HepG2 (cell line): ENCODE results near the gene VASN. TPM values are rescaled to one million over a fixed set of nuclear protein-coding genes. Genes with fewer than 3 reads are reported as not detected.

ENCODE experiments used
- ASH2L ChIP-seq: fragments of 300-600, 200-600 bp; sonication (generic); IDR thresholded peaks from 2 replicates; pipeline ENCODE4 v1.7.0; 2017; ENCODE audit warnings: low read depth, mild to moderate bottlenecking, moderate library complexity, mixed read lengths, low read length; ENCODE audit not compliant: insufficient read length
- EP300 ChIP-seq, 3 experiments: sonication (generic) in 1 of 3; formaldehyde crosslinking in 1 of 3; IDR thresholded peaks; 2 replicates each; pipeline versions ENCODE4 v1.5.1 to v1.6.1; 2011 to 2020; ENCODE audit warnings: low read depth in 2 of 3, low read length in 2 of 3, borderline replicate concordance in 1 of 3, improper control_type of control experiment in 1 of 3, mild to moderate bottlenecking in 1 of 3, missing genetic modification reagents in 1 of 3, moderate library complexity in 1 of 3
- FOXM1 ChIP-seq: sonication (generic); formaldehyde crosslinking; IDR thresholded peaks from 2 replicates; pipeline ENCODE4 v1.5.0; 2020; ENCODE audit warnings: missing genetic modification reagents
- HDAC2 ChIP-seq: sonication (generic); formaldehyde crosslinking; IDR thresholded peaks from 2 replicates; pipeline ENCODE4 v1.4.0; 2020; ENCODE audit warnings: missing genetic modification reagents
- KDM2A ChIP-seq: sonication (generic); formaldehyde crosslinking; IDR thresholded peaks from 2 replicates; pipeline ENCODE4 v1.4.0; 2020; ENCODE audit warnings: low read depth, missing genetic modification reagents, borderline replicate concordance
- KLF11 ChIP-seq: IDR thresholded peaks from 2 replicates; pipeline ENCODE4 v1.6.1; 2016; ENCODE audit warnings: missing compliant biosample characterization
- TRIM22 ChIP-seq: fragments of 450-650 bp; IDR thresholded peaks from 2 replicates; pipeline ENCODE4 v1.6.1; 2017
- ZFP82 ChIP-seq: sonication (generic); formaldehyde crosslinking; IDR thresholded peaks from 2 replicates; pipeline ENCODE4 v1.5.1; 2020; ENCODE audit warnings: mild to moderate bottlenecking, missing genetic modification reagents, borderline replicate concordance
- ZNF281 ChIP-seq: sonication (generic); formaldehyde crosslinking; IDR thresholded peaks from 2 replicates; pipeline ENCODE4 v1.4.0; 2020; ENCODE audit warnings: missing genetic modification reagents, borderline replicate concordance
- ZNF3 ChIP-seq: IDR thresholded peaks from 2 replicates; pipeline ENCODE4 v1.7.0; 2017; ENCODE audit warnings: inconsistent platforms
- ZNF619 ChIP-seq: sonication (generic); formaldehyde crosslinking; IDR thresholded peaks from 2 replicates; pipeline ENCODE4 v1.4.0; 2020; ENCODE audit warnings: mild to moderate bottlenecking, missing genetic modification reagents
- ZNF703 ChIP-seq: sonication (generic); formaldehyde crosslinking; IDR thresholded peaks from 2 replicates; pipeline ENCODE4 v1.5.1; 2020; ENCODE audit warnings: missing genetic modification reagents, mild to moderate bottlenecking, moderate library complexity, borderline replicate concordance
- polyA plus RNA-seq, 8 experiments: library from polyadenylated mRNA; depleted of rRNA in 3 of 8; stranded (reverse) in 7 of 8; unstranded in 1 of 8; fragments of >200 nt; fragmentation: Illumina TruSeq in 4 of 8; extraction: Trizol in 4 of 8; gene quantifications; 2 replicates each; pipeline versions ENCODE4 v1.2.1 to v1.2.3, GENCODE V29; 2011 to 2016; ENCODE audit warnings: low read depth in 4 of 8, missing spikeins in 1 of 8, mixed read lengths in 1 of 8; ENCODE audit not compliant: insufficient read depth in 1 of 8
- total RNA-seq, 5 experiments: library from RNA; depleted of rRNA; stranded (reverse); fragments of >200 nt; fragmentation: Illumina TruSeq; extraction: Trizol; gene quantifications; 2 replicates each; pipeline ENCODE4 v1.2.3, GENCODE V29; 2016; ENCODE audit warnings: low read depth in 1 of 5
- TF ChIP-seq, protein P1 (sequence below): sonication (generic); formaldehyde crosslinking; IDR thresholded peaks from 2 replicates; pipeline ENCODE4 v1.4.0; 2020; ENCODE audit warnings: missing genetic modification reagents
- TF ChIP-seq, protein P2 (sequence below): sonication (generic); formaldehyde crosslinking; IDR thresholded peaks from 2 replicates; pipeline ENCODE4 v1.5.1; 2020; ENCODE audit warnings: mild to moderate bottlenecking, missing genetic modification reagents, borderline replicate concordance
- TF ChIP-seq, protein P3 (sequence below): sonication (generic); formaldehyde crosslinking; IDR thresholded peaks from 2 replicates; pipeline ENCODE4 v1.5.1; 2020; ENCODE audit warnings: missing genetic modification reagents, mild to moderate bottlenecking, borderline replicate concordance
- TF ChIP-seq, protein P4 (sequence below), 2 experiments: sonication (generic) in 1 of 2; formaldehyde crosslinking in 1 of 2; IDR thresholded peaks; 2 replicates each; pipeline versions ENCODE4 v1.4.0 to v1.6.1; 2018 to 2020; ENCODE audit warnings: missing genetic modification reagents in 2 of 2, borderline replicate concordance in 1 of 2, low read depth in 1 of 2, mild to moderate bottlenecking in 1 of 2, missing biosample characterization in 1 of 2

VASN gene
- total and polyA plus RNA-seq, 2 of the 13 experiments (the other 11 are each of a cell fraction or from before 2014, with no cell fraction given) = 8.4 to 18.2 TPM

GRCh38 chr16:4345836-4346781 is 25.5 kb upstream of the VASN start (continued):
- TF ChIP-seq, protein P1, sequence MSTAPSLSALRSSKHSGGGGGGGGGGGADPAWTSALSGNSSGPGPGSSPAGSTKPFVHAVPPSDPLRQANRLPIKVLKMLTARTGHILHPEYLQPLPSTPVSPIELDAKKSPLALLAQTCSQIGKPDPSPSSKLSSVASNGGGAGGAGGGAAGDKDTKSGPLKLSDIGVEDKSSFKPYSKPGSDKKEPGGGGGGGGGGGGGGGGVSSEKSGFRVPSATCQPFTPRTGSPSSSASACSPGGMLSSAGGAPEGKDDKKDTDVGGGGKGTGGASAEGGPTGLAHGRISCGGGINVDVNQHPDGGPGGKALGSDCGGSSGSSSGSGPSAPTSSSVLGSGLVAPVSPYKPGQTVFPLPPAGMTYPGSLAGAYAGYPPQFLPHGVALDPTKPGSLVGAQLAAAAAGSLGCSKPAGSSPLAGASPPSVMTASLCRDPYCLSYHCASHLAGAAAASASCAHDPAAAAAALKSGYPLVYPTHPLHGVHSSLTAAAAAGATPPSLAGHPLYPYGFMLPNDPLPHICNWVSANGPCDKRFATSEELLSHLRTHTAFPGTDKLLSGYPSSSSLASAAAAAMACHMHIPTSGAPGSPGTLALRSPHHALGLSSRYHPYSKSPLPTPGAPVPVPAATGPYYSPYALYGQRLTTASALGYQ = peak; percentile 75
- TF ChIP-seq, protein P2, sequence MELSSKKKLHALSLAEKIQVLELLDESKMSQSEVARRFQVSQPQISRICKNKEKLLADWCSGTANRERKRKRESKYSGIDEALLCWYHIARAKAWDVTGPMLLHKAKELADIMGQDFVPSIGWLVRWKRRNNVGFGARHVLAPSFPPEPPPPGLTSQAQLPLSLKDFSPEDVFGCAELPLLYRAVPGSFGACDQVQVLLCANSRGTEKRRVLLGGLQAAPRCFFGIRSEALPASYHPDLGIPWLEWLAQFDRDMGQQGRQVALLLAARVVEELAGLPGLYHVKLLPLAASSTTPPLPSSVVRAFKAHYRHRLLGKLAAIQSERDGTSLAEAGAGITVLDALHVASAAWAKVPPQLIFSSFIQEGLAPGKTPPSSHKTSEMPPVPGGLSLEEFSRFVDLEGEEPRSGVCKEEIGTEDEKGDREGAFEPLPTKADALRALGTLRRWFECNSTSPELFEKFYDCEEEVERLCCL (CRISPR knock-in tag) = no peak
- TF ChIP-seq TRIM22 (no peak), HDAC2 (peak; percentile 87), ZFP82 (no peak), FOXM1 (CRISPR knock-in tag) (no peak), KDM2A (CRISPR knock-in tag) (peak; percentile 47), EP300 (IDR thresholded peaks at IDR 0.05; ENCODE audit: low read depth in 2 of 2, low read length in 2 of 2) (peak; percentile 78; a peak in 3 of 4 replicates), EP300 (CRISPR knock-in tag; IDR thresholded peaks at IDR 0.05; ENCODE audit: borderline replicate concordance) (peak; percentile 71; the same call in 1 of the 2 replicates), ZNF703 (CRISPR knock-in tag) (no peak), ZNF619 (no peak), KLF11 (peak; percentile 73; the same call in 1 of the 2 replicates), ZNF3 (CRISPR knock-in tag) (no peak), ASH2L (peak; percentile 72), ZNF281 (CRISPR knock-in tag) (peak; percentile 52; the same call in 1 of the 2 replicates)
- TF ChIP-seq, protein P3, sequence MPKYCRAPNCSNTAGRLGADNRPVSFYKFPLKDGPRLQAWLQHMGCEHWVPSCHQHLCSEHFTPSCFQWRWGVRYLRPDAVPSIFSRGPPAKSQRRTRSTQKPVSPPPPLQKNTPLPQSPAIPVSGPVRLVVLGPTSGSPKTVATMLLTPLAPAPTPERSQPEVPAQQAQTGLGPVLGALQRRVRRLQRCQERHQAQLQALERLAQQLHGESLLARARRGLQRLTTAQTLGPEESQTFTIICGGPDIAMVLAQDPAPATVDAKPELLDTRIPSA (CRISPR knock-in tag) = no peak
- TF ChIP-seq, protein P4, sequence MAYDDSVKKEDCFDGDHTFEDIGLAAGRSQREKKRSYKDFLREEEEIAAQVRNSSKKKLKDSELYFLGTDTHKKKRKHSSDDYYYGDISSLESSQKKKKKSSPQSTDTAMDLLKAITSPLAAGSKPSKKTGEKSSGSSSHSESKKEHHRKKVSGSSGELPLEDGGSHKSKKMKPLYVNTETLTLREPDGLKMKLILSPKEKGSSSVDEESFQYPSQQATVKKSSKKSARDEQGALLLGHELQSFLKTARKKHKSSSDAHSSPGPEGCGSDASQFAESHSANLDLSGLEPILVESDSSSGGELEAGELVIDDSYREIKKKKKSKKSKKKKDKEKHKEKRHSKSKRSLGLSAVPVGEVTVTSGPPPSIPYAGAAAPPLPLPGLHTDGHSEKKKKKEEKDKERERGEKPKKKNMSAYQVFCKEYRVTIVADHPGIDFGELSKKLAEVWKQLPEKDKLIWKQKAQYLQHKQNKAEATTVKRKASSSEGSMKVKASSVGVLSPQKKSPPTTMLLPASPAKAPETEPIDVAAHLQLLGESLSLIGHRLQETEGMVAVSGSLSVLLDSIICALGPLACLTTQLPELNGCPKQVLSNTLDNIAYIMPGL (CRISPR knock-in tag; IDR thresholded peaks at IDR 0.05; ENCODE audit: borderline replicate concordance in 1 of 2, low read depth in 1 of 2) = peak in 1 of 2 experiments; percentile 50; a peak in 1 of 4 replicates
